Stimulated activated effector memory CD8-positive, alpha-beta T cell treated with anti-CD3 and anti-CD28 coated beads, Interleukin-12 subunit alpha, Interleukin-12 subunit beta, amount 100 ng/mL, for 72 hours (primary cell): ENCODE results near the gene LTB.
"Not testable (repeated sequence)": the region's sequence is repeated elsewhere in the genome, so short reads cannot be mapped to it uniquely, and the experiment has no call there.

ENCODE experiments used
- ATAC-seq: fragments of 150-1000 bp; cut with Tn5 transposase; 2 replicates; pipeline ENCODE4 v1.10.0; 2021
- DNase-seq, 2 donors: peaks; one replicate each; pipeline ENCODE4 v3.0.0; 2021 to 2022; ENCODE audit warnings: low spot score in 2 of 2
- H3K27ac Mint-ChIP-seq: one replicate; pipeline ENCODE4 v1.8.0; 2022; ENCODE audit warnings: mild to moderate bottlenecking, mixed read lengths
- H3K36me3 Mint-ChIP-seq: one replicate; pipeline ENCODE4 v1.8.0; 2022; ENCODE audit warnings: mild to moderate bottlenecking, mixed read lengths
- H3K4me1 Mint-ChIP-seq: one replicate; pipeline ENCODE4 v1.8.0; 2022; ENCODE audit warnings: mixed read lengths
- H3K4me3 Mint-ChIP-seq: one replicate; pipeline ENCODE4 v1.8.0; 2022; ENCODE audit warnings: mild to moderate bottlenecking, mixed read lengths
- H3K9me3 Mint-ChIP-seq: one replicate; pipeline ENCODE4 v1.8.0; 2022; ENCODE audit warnings: mixed read lengths

Gene LTB

DNA sequence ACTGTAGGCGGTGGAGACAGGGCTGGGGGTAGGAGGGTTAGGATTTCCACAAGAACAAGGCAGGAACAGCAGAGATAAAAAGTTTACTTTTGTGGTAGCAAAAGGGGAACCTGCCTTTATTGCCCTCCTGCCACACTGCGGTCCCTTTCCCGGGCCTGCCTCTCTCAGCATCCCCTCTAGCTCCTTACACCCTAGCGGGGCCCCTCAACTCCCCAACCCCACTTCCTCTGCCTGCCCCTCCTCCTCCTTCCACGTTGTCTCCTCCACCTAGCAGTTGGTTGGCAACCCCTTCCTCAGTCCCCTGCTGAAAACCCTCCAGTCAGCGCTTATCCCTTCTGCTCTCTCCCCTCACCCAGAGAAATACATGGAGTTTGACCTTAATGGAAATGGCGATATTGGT, 33.5 kb upstream of the LTB start:
- Mint-ChIP-seq H3K4me1 (peaks cover 16% of the 10 kb centered on the region), H3K4me3 (peak overlapping the region; percentile 55), H3K36me3 (peaks cover 11% of the 10 kb centered on the region), H3K27ac (peak overlapping the region; percentile 74), H3K9me3 (no peaks in the 10 kb centered on the region)
- ATAC-seq (no peak), DNase-seq (no peak)

DNA sequence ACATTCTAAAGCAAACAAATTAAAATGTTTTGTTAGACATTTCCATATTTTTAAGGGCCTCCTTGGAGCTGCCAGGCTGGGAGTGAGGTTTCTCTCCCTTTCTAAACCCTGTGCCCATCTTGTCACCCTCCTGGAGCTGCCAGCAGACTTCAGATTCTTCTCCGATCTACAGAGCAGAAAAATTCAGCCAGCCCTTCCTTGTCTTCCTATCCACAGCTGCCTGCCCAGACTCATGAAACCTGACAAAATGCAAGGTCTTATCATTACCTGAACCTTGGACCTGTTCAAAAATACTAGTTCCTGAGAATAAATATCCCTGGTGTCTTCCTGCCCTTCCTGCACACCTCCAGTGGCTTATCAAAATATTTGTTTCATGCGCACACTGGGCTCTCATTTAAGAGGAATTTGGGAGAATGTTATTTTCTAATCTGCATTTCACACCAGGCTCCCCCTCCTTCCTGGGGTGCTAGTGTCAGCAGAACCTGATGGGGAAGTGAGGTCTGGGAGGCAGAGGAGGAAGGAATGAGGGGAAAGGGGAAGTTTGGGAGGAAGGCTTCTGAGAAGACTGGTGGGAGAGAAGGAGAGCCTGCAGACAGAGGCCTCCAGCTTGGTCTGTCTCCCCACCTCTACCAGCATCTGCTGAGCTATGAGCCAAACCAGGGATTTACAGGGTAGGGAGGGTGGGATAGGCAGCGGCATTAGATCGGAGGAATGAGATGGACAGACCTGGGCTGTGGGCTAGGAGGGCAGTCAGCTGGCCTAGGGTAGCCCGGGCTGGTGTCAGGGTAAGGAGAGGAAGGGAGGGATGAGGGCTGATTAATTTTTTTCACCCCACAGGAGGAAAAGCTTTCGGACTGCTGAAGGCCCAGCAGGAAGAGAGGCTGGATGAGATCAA, 32.7 kb upstream of the LTB start, which contains the start of gene AIF1:
TSS of gene AIF1 (plus strand) at position 551 of the 895 bp plus-strand sequence. CDS start at position 647, 96 bp downstream.
- DNase-seq: no peak
- Mint-ChIP-seq H3K9me3 (no peaks in the 10 kb centered on the region), H3K36me3 (peaks cover 5% of the 10 kb centered on the region), H3K4me3 (peak within 1 kb of the TSS; percentile 55), H3K4me1 (peaks cover 16% of the 10 kb centered on the region), H3K27ac (peak within 1 kb of the TSS; percentile 74)
- ATAC-seq: no peak

DNA sequence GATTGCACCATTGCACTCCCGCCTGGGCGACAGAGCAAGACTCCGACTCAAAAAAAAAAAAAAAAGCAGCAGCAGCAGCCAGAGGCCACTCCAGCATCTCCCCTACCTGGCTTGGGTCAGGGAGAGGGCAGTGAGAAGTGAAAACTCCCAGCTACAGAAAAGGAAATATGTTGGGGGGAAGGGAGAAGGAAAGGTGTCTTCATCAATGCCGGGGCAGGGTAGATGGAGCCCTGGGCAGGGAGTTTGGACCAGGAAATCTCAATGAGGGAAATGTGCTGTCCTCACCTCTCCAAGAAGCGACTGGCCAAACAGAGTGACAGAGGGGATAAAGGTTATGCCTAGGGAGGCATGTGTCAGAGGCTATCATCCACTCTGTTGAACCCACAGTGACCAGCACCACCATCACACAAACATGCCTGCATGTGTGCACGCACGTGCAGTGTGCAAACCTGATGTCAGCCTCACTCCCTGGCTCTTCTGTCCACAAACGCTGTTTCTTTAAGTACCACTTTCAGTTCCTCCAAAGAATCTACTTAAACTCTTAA, 31.9 kb upstream of the LTB start:
- DNase-seq (no peak), ATAC-seq (no peak)
- no peaks in the 10 kb centered on the region for H3K36me3 Mint-ChIP-seq
- no peaks in the 10 kb centered on the region for H3K9me3 Mint-ChIP-seq
- no peak overlapping the region for H3K4me3 Mint-ChIP-seq
- H3K4me1 Mint-ChIP-seq: peaks cover 16% of the 10 kb centered on the region
- no peak overlapping the region for H3K27ac Mint-ChIP-seq

DNA sequence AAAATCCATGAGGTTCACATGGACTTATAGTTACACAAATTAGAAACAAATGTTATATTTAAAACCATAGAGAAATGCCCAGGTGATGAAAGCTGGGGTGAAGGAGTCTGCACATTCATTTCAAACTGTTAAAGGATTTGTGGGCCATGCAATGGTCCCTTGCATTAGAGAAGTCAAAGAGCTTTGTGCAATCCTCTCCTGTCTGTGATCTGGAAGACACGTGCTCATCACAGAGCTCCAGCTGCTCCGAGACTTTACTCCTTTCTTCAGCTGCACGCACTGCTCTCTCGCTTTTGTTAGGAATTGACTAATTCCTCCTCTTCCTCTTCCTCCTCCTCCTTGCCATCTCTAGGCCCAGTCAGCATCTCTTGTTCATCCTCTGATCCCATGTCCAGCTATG, 28.7 kb upstream of the LTB start:
- no peaks in the 10 kb centered on the region for H3K36me3 Mint-ChIP-seq
- no peak overlapping the region for H3K27ac Mint-ChIP-seq

DNA sequence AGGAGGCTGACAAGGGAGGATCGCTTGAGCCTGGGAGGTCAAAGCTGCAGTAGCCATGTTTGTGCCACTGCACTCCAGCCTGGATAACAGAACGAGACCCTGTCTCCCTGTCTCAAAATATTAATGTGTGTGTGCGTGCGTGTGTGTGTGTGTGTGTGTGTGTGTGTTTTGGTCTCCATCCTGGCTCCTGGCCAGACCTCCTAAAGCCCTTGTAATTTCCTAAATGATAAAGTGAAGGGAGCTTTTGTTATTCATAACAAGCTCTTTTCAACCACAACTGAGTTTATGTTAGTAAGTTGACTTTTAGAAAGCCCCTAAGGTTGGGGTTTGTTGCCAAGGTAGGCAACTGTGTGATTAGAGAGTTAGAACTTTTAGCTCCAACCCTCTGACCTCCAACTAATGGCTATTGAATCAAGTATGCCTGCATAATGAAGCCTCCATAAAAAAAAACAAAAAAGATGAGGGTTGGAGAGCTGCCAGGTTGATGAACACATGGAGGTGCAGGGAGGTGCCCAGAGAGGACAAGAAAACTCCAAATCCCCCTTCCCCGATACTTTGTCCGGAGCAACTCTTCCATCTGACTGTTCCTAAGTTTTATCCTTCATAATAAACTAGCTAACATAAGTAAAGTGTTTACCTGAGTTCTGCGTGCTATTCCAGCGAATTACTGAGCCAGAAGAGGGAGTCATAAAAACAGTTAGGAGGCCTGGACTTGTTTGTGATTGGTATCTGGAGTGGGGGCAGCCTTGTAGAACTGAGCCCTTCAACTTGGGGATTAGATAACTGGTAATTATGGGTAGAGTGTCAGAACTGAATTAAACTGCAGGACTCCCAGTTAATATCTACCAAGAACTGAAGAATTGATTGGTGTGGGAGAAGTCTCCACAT, 27.5 kb upstream of the LTB start:
- Mint-ChIP-seq H3K4me1 (peaks cover 1% of the 10 kb centered on the region), H3K36me3 (no peaks in the 10 kb centered on the region), H3K4me3 (no peak overlapping the region), H3K27ac (no peak overlapping the region), H3K9me3 (no peaks in the 10 kb centered on the region)
- no peak for DNase-seq
- no peak for ATAC-seq

More for the DNA sequence above, 28.7 kb upstream of the LTB start:
- H3K4me1 Mint-ChIP-seq: peaks cover 13% of the 10 kb centered on the region
- no peaks in the 10 kb centered on the region for H3K9me3 Mint-ChIP-seq
- no peak overlapping the region for H3K4me3 Mint-ChIP-seq
- DNase-seq (no peak), ATAC-seq (no peak)

- Mint-ChIP-seq H3K9me3 (no peaks in the 10 kb centered on the region), H3K4me1 (no peaks in the 10 kb centered on the region), H3K36me3 (no peaks in the 10 kb centered on the region), H3K4me3 (no peak overlapping the region), H3K27ac (no peak overlapping the region)
- ATAC-seq (peak; percentile 36), DNase-seq (no peak)
Observed at GRCh38 chr6:31607317-31607716, 25.1 kb upstream of the LTB start.

DNA sequence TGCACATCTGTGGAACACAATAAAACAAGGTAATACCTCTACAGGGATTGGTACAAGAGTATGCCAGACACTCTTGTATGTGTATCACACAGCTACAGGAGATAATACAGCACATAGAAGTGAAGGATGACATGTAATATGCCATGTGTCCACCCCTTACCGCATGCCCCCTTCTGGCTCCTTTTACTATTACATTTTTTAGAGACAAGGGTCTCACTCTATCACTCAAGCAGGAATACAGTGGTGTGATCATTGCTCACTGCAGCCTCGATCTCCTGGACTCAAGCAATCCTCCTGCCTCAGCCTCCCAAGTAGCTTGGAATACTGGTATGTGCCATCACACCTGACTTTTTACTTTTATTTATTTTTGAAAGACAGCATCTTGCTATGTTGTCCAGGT, 14.8 kb upstream of the LTB start:
- ATAC-seq (peak; percentile 75), DNase-seq (no peak)
- Mint-ChIP-seq H3K4me3 (no peak overlapping the region), H3K36me3 (peaks cover 19% of the 10 kb centered on the region), H3K4me1 (peaks cover 45% of the 10 kb centered on the region), H3K9me3 (no peaks in the 10 kb centered on the region), H3K27ac (peak overlapping the region; percentile 5)

DNA sequence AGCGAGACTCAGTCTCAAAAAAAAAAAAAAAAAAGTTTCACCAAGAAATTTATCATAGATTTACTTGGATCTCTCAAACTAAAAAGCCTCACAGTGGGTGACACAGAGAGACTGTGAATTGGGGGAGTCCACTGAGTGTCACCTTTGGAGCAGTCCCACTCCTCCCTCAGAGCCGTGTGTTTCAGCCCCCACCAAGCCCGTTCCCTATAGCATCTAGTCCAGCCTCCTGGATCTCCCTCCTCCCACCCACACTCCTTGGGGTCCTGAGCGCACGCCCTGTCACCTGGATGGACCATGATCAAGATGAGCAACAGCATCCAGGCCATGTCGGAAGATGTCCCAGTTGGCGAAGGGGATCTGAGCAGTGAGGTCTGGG, 10.2 kb upstream of the LTB start:
- peak overlapping the region; percentile 88 for H3K27ac Mint-ChIP-seq
- H3K9me3 Mint-ChIP-seq: no peaks in the 10 kb centered on the region
- DNase-seq: no peak
- H3K36me3 Mint-ChIP-seq: peaks cover 46% of the 10 kb centered on the region
- peak; percentile 27 for ATAC-seq
- H3K4me1 Mint-ChIP-seq: peaks cover 65% of the 10 kb centered on the region
- peak overlapping the region; percentile 76 for H3K4me3 Mint-ChIP-seq

DNA sequence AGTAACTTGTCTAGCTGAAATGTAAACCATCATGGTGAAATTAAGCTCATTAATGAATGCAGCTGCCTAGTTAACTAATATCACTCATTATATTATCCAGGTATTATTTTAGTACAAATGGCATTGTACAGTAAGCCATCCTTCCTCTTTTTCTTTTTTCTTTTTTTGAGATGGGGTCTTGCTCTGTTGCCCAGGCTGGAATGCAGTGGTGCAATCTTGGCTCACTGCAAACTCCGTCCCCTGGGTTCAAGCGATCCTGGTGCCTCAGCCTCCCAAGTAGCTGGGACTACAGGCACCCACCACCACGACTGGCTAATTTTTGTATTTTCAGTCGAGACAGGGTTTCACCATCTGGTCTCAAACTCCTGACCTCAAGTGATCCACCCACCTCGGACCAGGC, 8.5 kb upstream of the LTB start:
- H3K4me1 Mint-ChIP-seq: peaks cover 68% of the 10 kb centered on the region
- not testable (repeated sequence) for DNase-seq, H3K9me3 Mint-ChIP-seq, ATAC-seq
- H3K4me3 Mint-ChIP-seq: peak overlapping the region; percentile 76
- peak overlapping the region; percentile 91 for H3K27ac Mint-ChIP-seq
- H3K36me3 Mint-ChIP-seq: peaks cover 57% of the 10 kb centered on the region

DNA sequence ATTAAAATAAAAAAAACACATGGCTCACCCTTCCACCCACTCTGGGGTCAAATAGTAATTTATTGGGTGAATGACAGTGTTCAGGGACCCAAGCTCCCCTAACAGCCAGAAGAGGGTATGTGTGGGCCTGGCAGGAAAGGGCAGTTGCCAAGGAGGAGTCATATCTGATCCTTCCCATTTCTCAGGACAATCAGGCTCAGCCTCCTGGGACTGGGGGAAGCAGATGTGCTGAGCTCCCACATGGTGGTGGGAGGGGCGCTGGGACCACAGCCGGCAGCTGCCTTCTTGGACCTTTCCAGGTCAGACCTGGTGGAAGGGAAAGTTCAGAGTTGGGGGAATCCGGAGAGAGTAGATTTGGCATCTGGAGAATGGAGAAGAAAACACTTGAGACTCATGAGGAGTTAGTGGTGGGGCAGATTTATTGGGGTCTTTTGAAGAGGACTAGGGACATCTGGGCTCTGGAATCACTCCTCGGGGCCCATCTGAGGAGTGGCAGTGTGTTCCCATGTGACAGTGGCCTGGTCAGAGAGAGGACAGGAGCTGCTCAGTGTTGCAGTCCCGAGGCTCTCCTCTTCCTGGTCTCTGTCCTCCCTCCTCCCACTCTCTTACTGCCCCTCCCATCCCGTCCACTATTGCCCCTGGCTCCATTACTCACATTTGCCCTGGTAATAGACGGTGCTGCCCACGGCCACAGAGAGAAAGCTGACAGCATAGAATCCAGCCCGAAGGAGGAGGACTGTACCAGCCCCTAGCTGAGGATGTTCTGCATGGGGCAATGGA, 6.8 kb upstream of the LTB start:
- DNase-seq (no peak), ATAC-seq (peak; percentile 14)
- peak overlapping the region; percentile 76 for H3K4me3 Mint-ChIP-seq
- H3K9me3 Mint-ChIP-seq: no peaks in the 10 kb centered on the region
- peaks cover 60% of the 10 kb centered on the region for H3K36me3 Mint-ChIP-seq
- peak overlapping the region; percentile 91 for H3K27ac Mint-ChIP-seq
- H3K4me1 Mint-ChIP-seq: peaks cover 73% of the 10 kb centered on the region

DNA sequence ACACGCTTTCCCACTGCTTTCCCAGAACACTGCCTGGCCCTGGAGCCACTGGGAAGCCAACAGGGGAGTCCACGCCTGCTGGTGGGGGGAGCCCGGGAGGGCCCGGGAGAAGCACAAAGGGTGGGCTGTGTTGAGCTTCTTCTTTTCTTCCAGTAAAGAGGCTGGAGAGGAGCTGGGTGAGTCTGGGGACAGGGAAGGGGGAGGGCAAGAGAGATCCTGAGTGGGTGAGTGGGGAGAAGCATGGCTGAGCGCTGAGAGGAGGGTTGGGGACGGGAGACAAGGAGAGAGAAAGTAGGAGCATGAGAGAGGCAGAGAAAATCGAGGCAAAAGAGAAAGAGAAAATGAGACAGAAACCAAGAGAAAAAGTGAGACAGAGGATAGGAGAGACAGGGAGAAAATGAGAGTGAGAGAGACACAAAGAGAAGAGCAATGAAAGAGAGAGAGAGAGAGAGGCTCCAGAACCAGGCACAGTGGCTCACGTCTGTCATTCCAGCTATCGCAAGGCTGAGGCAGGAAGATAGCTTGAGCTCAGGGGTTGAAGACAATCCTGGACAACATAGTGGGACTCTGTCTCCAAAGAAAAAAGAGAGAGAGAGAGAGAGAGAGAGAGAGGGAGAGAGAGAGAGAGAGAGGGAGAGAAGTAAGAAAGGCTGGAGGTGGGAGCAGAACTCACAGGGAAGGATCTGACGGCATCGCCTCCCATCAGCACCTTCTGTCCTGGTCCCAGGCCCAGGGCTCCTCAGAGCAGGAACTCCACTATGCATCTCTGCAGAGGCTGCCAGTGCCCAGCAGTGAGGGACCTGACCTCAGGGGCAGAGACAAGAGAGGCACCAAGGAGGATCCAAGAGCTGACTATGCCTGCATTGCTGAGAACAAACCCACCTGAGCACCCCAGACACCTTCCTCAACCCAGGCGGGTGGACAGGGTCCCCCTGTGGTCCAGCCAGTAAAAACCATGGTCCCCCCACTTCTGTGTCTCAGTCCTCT, 5.9 kb upstream of the LTB start:
- peak; percentile 19 for ATAC-seq

GRCh38 chr6:31586599-31587281, 4.5 kb upstream of the LTB start:
- ATAC-seq (peak; percentile 27), DNase-seq (no peak)
- no peaks in the 10 kb centered on the region for H3K9me3 Mint-ChIP-seq
- peaks cover 70% of the 10 kb centered on the region for H3K4me1 Mint-ChIP-seq
- peak overlapping the region; percentile 76 for H3K4me3 Mint-ChIP-seq
- H3K36me3 Mint-ChIP-seq: peaks cover 40% of the 10 kb centered on the region
- H3K27ac Mint-ChIP-seq: peak overlapping the region; percentile 83

More for the DNA sequence above, 5.9 kb upstream of the LTB start:
- Mint-ChIP-seq H3K9me3 (no peaks in the 10 kb centered on the region), H3K27ac (peak overlapping the region; percentile 83), H3K4me1 (peaks cover 67% of the 10 kb centered on the region), H3K4me3 (peak overlapping the region; percentile 76), H3K36me3 (peaks cover 51% of the 10 kb centered on the region)
- DNase-seq: no peak

GRCh38 chr6:31586008-31586407, 3.8 kb upstream of the LTB start, which contains the start of gene LST1:
TSS of gene LST1 (plus strand) at chr6:31586277. CDS start at chr6:31587300, 1,023 bp downstream.
- Mint-ChIP-seq H3K4me1 (peaks cover 74% of the 10 kb centered on the region), H3K36me3 (peaks cover 47% of the 10 kb centered on the region), H3K9me3 (no peaks in the 10 kb centered on the region), H3K27ac (peak within 1 kb of the TSS; percentile 83), H3K4me3 (peak within 1 kb of the TSS; percentile 76)
- ATAC-seq (peak; percentile 17), DNase-seq (no peak)
